Left renal cortex interstitium (tissue), 4 donors: ENCODE data around the gene HOXD12. TPM values are rescaled to one million over a fixed set of nuclear protein-coding genes. Genes with fewer than 3 reads are reported as not detected.

Experiments
- DNase-seq, 4 donors: peaks; one replicate each; pipeline ENCODE4 v3.0.0-alpha.2; 2013; ENCODE audit warnings: low read depth in 4 of 4, low spot score in 2 of 4, missing footprints in 1 of 4
- polyA plus RNA-seq, 4 donors: library from polyadenylated mRNA; unstranded; fragments of 120-200 nt; gene quantifications; one replicate each; pipeline ENCODE4 v1.2.1, GENCODE V29; 2013; ENCODE audit not compliant: insufficient read length in 4 of 4

Gene HOXD12
- polyA plus RNA-seq, 4 donors = 0.27 to 0.79 (median 0.35) TPM

GRCh38 chr2:176080540-176081375, 18.8 kb upstream of the HOXD12 start:
- DNase-seq = peak in 1 of 4 donors; percentile 16

GRCh38 chr2:176081376-176081836, 18.2 kb upstream of the HOXD12 start:
- peak in 1 of 4 donors; percentile 31 for DNase-seq

GRCh38 chr2:176081837-176082524, 17.6 kb upstream of the HOXD12 start:
- DNase-seq = peak in 1 of 4 donors; percentile 13

GRCh38 chr2:176082525-176082823, 17.1 kb upstream of the HOXD12 start:
- peak in 1 of 4 donors; percentile 17 for DNase-seq

DNA sequence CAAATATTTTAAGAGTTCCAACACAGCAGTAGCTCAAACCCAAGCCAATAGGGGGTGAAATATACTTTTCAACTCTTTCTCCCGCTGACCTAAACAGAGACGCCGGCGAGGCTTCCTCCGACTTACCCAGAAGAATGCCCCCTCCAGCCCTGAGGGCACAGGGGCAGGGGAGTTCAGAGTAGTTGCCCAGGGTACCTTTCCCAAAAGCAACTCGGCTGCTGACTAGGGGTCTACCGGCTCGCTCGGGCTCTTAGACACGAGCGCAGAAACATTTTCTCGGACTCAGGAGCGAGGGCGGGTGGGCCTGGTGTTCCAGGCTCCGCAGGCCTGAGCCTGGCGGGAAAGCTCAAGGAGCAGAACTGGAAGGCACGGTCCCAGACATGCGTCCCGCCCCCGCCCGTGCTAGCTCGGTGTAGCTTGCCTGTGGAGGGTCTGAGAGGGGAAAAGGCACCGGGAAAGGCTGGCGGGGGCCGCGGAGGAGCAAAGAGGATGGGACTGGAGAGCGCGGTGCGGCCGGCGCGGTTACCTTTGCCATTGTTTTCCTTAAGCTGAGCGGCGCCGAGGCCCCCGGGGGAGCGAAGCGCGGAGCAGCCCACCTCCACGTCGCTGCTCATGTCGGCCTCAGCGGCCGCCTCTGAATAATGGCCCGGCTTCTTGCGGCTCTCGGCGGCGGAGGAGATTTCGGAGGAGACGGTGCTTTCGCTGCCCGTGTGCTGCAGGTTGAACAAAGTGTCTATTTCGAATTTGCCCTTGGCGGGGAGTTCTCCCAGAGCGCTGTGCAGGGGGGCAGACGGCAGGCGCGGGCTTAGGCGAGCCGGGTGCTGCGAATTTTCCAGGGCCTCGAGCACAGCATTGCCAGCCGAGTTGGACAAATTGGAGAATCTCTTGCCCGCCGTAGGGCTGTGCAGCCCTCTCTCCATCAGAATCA, 16.5 kb upstream of the HOXD12 start:
- DNase-seq = no peak

DNA sequence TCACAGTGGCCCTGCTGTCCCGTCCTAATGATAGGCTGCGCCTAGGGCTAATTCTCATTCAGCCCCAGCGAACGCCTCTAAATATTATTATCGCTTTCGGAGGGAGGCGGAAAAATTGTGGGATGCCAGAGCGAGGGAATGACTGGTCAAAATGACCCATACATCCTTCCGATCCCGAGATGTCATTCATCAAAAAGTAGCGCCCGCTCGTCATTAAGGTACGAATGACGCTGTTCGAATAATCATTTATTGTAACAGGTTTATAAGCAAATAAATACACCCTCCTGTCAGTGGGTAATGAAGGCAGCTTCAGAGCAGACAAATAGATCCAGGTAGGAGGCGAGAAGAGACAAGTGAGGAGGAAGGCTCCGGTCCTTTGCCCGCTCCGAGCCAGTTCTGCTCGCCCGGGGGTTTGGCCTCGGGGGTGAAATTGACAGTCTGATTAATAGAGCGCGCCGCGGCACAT, 15.8 kb upstream of the HOXD12 start, which contains the start of gene EVX2:
EVX2 (minus strand) TSS at position 167 of the 466 bp plus-strand sequence. CDS start 186 bp downstream, outside the sequence.
- no peak for DNase-seq

- DNase-seq = no peak
Measured at GRCh38 chr2:176084611-176085119, 14.9 kb upstream of the HOXD12 start.

GRCh38 chr2:176085120-176085788, 14.3 kb upstream of the HOXD12 start:
- DNase-seq = no peak

- DNase-seq = no peak
Measured at GRCh38 chr2:176085861-176086771, 13.5 kb upstream of the HOXD12 start.

- DNase-seq = no peak
Measured at GRCh38 chr2:176087330-176088047, 12.1 kb upstream of the HOXD12 start.

DNA sequence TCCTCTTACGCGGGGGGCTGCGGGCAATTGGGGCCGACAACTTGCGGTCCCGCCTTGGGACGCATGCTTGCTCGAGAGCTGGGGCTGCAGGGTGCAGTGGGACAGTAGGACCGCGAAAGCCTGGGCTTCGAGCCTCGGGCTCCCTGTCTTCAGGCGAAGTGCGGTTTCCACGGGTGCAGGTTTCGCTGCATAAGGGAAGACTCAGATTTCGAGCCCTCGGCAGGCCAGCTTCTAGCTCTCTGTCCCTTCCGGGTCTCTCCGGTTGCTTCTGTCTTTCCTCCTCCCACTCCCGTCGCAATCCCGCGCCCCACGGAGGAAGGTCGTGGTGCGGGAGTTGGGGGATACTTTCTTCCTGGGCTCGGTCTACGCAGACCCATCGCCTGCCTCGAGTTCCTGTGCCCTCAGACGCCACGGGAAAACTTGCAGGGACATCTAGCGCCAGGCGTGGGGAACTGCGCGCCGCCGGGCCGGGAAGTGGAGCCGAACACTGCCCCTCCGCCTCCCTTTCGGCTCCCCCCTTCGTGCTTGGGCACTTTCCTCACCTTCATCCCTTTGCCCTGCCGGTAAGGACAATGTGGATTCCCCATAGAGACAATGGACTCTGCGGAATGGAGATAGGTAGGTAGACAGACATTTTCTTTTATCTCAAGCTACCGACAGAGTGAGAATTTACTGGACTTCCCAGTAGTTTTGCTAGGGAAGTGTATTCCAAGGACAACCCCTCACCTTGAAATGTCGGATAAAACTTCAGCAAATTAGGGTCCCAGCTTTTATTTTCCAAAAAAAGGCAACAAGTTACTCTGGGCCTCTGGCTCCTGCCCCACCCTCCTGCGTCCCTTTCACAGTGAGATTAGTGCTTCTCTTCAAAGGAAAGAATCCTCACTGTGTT, 11.3 kb upstream of the HOXD12 start:
- DNase-seq = no peak

- no peak for DNase-seq
Measured at GRCh38 chr2:176088937-176089842, 10.4 kb upstream of the HOXD12 start.

GRCh38 chr2:176089843-176090395, 9.7 kb upstream of the HOXD12 start:
- DNase-seq = no peak

- no peak for DNase-seq
Measured at GRCh38 chr2:176090862-176091261, 8.7 kb upstream of the HOXD12 start.

DNA sequence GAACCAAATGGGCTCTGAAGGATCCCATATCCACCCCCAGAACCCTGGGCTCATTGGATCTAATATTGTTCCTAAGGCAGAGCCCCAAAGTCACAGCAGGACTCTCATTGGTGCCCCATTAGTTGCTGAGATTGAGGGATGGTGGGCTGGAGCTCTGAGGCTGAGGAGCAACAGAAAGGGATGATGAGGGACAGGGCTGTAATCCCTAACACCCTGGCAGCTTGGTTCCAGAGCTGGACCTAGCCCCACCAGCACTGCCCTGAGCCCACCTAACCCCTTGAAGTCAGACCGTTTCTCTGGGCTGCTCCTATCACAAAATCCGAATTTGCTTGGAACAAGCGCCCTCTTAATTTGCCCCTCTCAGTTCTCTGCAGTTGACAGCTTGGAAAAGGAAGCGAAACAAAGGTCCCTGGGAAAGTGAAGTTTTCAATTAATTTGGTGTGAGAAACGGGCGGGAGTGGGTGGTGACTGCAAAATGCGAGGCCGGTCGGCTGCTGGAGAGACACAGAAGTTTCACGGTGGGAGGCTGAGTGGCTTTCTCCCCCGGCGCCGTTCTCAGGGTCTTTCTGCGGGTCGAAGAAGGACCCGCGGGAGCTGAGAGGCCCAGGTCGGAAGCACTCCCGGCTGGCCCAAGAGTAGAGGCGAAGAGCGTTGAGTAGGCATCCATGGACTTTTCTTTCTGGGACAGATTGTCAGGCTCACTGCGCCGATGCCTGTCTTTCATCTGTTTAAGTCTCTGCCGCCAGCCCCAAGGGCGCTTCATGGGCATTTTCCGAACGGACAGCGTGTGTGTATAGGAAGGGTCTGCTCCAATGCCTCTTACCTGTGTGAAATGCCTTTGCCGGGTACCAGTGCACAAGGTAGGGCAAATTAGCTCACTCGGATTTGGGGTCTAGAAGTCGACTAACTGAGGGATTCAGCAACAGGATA, 8.0 kb upstream of the HOXD12 start:
- DNase-seq = no peak
